Camera-type eye (tissue), 1 donor: ENCODE measurements around the gene GABRR2. TPM values are rescaled to one million over a fixed set of nuclear protein-coding genes. Genes with fewer than 3 reads are reported as not detected.

Experiments used
- total RNA-seq: library from RNA; depleted of rRNA; stranded (reverse); fragments of >200 nt; gene quantifications from one replicate; pipeline ENCODE4 v1.2.3, GENCODE V29; 2014

Gene GABRR2
- total RNA-seq, result 28.4 TPM

GRCh38 chr6:89315249-89315885 lies at the start of gene GABRR2:
Gene GABRR2 (minus strand): TSS chr6:89315299. CDS start chr6:89315165, 134 bp downstream.

GRCh38 chr6:89352278-89353117 lies 37.4 kb upstream of the GABRR2 start, which contains the start of gene UBE2J1:
Gene UBE2J1 (minus strand): TSS chr6:89352722. CDS start chr6:89352569, 153 bp downstream.

DNA sequence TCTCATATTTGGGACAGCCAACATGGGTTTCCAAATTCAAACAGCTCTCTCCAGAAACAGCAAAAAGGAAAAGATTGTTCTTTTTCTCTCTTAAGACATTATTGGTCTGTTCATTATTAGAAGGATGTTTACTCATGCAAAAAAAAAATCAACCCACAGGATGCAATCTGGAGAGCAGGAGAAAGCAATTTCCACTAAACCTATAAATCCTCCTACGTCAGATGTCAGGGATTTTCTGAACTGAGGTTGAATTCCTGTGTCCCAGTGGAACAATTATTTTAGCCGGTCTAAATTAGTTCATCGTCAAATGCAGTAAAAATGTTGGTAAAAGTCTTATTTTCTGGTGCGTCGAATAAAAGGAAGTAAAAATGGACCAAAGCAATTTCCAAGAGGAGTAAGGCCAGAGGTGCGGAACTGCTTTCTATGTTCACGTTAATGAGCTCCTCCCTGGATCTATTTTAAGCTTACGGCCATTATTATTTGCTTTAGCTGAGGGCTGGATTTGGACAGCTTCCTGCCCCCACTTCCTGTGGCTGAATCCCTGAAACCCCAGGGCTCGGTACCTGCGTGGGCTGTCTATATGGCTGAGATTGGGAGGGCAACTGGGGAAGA lies 97.7 kb downstream of the GABRR2 start, which contains the start of gene GABRR1:
TSS of gene GABRR1 (minus strand) at position 60 of the 612 bp plus-strand sequence. CDS start at position 24, 36 bp downstream.

Other genes starting within 250 kb of the GABRR2 start
- 239 TPM for gene PNRC1, start 234.5 kb downstream of the GABRR2 start, total RNA-seq
- gene SRSF12, start 197.2 kb downstream of the GABRR2 start, total RNA-seq, result 18.0 TPM
- 38.7 TPM for gene PM20D2, start 169.2 kb downstream of the GABRR2 start, total RNA-seq
- gene GABRR1, start 97.9 kb downstream of the GABRR2 start, total RNA-seq, result 4.6 TPM
- gene UBE2J1, start 37.4 kb upstream of the GABRR2 start, total RNA-seq, result 48.2 TPM
- gene RRAGD, start 97.0 kb upstream of the GABRR2 start, total RNA-seq, result 33.8 TPM
- 32.1 TPM for gene ANKRD6, start 117.9 kb upstream of the GABRR2 start, total RNA-seq